H1 (cell line): ENCODE results near the gene ZNF282. TPM values are rescaled to one million over a fixed set of nuclear protein-coding genes. Genes with fewer than 3 reads are reported as not detected.

Source experiments
- BCL11A ChIP-seq, 2 experiments: IDR thresholded peaks; one replicate each; pipeline ENCODE4 v1.6.1; 2011; ENCODE audit warnings: low read depth in 2 of 2, low read length in 2 of 2, mild to moderate bottlenecking in 2 of 2
- CBX5 ChIP-seq: fragments of 300-800, 300-1000 bp; sonication (generic); IDR thresholded peaks from 2 replicates; pipeline ENCODE4 v1.7.1; 2016; ENCODE audit warnings: antibody characterized with exemption, low read length, low read depth
- EP300 ChIP-seq, 2 experiments: IDR thresholded peaks; 1 replicate in 1 of 2; 2 replicates in 1 of 2; pipeline ENCODE4 v1.6.1; 2011 to 2012; ENCODE audit warnings: low read depth in 2 of 2, low read length in 2 of 2, mild to moderate bottlenecking in 2 of 2, borderline replicate concordance in 1 of 2, inconsistent platforms in 1 of 2, moderate library complexity in 1 of 2
- KDM1A ChIP-seq: fragments of 200-600, 300-600 bp; sonication (generic); IDR thresholded peaks from 2 replicates; pipeline ENCODE4 v1.7.1; 2016; ENCODE audit warnings: mild to moderate bottlenecking, low read length, borderline replicate concordance
- KDM4A ChIP-seq: IDR thresholded peaks from one replicate; pipeline ENCODE4 v1.7.1; 2012; ENCODE audit warnings: low read depth, mild to moderate bottlenecking, moderate library complexity, low read length, inconsistent platforms; ENCODE audit not compliant: severe bottlenecking
- polyA plus RNA-seq, 7 experiments: library from polyadenylated mRNA; depleted of rRNA in 3 of 7; stranded (reverse) in 5 of 7; unstranded in 2 of 7; fragments of >200 nt in 5 of 7; fragments of 200-250 nt in 2 of 7; gene quantifications; 1 replicate in 5 of 7; 2 replicates in 1 of 7; 4 replicates in 1 of 7; pipeline versions ENCODE4 v1.2.1 to v1.2.3, GENCODE V29; 2011 to 2013; ENCODE audit warnings: missing spikeins in 2 of 7, mixed read lengths in 2 of 7
- total RNA-seq: library from RNA; stranded (reverse); fragmentation: NEBNext Ultra II Directional; extraction: Animal tissue kit (Norgen Biotek cat#: 25700); gene quantifications from 2 replicates; pipeline ENCODE4 v1.2.1, GENCODE V29; 2021
- TF ChIP-seq, protein P1 (sequence below): fragments of 300-600 bp; sonication (generic); IDR thresholded peaks from 2 replicates; pipeline ENCODE4 v1.7.1; 2012; ENCODE audit warnings: low read length, moderate library complexity, mild to moderate bottlenecking, inconsistent platforms; ENCODE audit not compliant: insufficient replicate concordance

The ZNF282 gene
- total and polyA plus RNA-seq, 2 of the 8 experiments (the other 6 are each of a cell fraction or from before 2014, with no cell fraction given): 16.9 to 36.3 TPM

DNA sequence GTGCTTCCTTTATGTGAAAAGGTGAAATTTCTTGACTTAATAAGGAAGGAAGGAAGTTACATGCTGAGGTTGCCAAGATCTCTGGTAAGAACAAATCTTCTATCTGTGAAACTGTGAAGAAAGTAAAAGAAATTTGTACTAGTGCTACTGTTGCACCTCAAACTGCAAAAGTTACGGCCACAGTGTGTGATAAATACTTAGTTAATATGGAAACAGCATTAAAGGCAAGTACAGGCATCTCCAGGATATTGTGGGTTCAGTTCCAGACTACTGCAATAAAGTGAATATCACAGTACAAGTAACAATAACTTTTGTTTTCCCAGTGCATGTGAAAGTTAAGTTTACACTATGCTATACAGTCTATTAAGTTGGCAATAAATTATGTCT lies 22.8 kb upstream of the ZNF282 start (continued):
- TF ChIP-seq, protein P1, sequence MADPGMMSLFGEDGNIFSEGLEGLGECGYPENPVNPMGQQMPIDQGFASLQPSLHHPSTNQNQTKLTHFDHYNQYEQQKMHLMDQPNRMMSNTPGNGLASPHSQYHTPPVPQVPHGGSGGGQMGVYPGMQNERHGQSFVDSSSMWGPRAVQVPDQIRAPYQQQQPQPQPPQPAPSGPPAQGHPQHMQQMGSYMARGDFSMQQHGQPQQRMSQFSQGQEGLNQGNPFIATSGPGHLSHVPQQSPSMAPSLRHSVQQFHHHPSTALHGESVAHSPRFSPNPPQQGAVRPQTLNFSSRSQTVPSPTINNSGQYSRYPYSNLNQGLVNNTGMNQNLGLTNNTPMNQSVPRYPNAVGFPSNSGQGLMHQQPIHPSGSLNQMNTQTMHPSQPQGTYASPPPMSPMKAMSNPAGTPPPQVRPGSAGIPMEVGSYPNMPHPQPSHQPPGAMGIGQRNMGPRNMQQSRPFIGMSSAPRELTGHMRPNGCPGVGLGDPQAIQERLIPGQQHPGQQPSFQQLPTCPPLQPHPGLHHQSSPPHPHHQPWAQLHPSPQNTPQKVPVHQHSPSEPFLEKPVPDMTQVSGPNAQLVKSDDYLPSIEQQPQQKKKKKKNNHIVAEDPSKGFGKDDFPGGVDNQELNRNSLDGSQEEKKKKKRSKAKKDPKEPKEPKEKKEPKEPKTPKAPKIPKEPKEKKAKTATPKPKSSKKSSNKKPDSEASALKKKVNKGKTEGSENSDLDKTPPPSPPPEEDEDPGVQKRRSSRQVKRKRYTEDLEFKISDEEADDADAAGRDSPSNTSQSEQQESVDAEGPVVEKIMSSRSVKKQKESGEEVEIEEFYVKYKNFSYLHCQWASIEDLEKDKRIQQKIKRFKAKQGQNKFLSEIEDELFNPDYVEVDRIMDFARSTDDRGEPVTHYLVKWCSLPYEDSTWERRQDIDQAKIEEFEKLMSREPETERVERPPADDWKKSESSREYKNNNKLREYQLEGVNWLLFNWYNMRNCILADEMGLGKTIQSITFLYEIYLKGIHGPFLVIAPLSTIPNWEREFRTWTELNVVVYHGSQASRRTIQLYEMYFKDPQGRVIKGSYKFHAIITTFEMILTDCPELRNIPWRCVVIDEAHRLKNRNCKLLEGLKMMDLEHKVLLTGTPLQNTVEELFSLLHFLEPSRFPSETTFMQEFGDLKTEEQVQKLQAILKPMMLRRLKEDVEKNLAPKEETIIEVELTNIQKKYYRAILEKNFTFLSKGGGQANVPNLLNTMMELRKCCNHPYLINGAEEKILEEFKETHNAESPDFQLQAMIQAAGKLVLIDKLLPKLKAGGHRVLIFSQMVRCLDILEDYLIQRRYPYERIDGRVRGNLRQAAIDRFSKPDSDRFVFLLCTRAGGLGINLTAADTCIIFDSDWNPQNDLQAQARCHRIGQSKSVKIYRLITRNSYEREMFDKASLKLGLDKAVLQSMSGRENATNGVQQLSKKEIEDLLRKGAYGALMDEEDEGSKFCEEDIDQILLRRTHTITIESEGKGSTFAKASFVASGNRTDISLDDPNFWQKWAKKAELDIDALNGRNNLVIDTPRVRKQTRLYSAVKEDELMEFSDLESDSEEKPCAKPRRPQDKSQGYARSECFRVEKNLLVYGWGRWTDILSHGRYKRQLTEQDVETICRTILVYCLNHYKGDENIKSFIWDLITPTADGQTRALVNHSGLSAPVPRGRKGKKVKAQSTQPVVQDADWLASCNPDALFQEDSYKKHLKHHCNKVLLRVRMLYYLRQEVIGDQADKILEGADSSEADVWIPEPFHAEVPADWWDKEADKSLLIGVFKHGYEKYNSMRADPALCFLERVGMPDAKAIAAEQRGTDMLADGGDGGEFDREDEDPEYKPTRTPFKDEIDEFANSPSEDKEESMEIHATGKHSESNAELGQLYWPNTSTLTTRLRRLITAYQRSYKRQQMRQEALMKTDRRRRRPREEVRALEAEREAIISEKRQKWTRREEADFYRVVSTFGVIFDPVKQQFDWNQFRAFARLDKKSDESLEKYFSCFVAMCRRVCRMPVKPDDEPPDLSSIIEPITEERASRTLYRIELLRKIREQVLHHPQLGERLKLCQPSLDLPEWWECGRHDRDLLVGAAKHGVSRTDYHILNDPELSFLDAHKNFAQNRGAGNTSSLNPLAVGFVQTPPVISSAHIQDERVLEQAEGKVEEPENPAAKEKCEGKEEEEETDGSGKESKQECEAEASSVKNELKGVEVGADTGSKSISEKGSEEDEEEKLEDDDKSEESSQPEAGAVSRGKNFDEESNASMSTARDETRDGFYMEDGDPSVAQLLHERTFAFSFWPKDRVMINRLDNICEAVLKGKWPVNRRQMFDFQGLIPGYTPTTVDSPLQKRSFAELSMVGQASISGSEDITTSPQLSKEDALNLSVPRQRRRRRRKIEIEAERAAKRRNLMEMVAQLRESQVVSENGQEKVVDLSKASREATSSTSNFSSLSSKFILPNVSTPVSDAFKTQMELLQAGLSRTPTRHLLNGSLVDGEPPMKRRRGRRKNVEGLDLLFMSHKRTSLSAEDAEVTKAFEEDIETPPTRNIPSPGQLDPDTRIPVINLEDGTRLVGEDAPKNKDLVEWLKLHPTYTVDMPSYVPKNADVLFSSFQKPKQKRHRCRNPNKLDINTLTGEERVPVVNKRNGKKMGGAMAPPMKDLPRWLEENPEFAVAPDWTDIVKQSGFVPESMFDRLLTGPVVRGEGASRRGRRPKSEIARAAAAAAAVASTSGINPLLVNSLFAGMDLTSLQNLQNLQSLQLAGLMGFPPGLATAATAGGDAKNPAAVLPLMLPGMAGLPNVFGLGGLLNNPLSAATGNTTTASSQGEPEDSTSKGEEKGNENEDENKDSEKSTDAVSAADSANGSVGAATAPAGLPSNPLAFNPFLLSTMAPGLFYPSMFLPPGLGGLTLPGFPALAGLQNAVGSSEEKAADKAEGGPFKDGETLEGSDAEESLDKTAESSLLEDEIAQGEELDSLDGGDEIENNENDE: no peak
- no peak for TF ChIP-seq KDM1A
- no peak for TF ChIP-seq KDM4A
- TF ChIP-seq BCL11A (IDR thresholded peaks at IDR 0.05; ENCODE audit: low read depth in 2 of 2, low read length in 2 of 2): no peak
- TF ChIP-seq EP300 (IDR thresholded peaks at IDR 0.05; ENCODE audit: borderline replicate concordance in 1 of 2, low read depth in 2 of 2, low read length in 2 of 2): no peak
- TF ChIP-seq CBX5: no peak
